ENCODE measurements around the gene COX4I2.

The COX4I2 gene

DNA sequence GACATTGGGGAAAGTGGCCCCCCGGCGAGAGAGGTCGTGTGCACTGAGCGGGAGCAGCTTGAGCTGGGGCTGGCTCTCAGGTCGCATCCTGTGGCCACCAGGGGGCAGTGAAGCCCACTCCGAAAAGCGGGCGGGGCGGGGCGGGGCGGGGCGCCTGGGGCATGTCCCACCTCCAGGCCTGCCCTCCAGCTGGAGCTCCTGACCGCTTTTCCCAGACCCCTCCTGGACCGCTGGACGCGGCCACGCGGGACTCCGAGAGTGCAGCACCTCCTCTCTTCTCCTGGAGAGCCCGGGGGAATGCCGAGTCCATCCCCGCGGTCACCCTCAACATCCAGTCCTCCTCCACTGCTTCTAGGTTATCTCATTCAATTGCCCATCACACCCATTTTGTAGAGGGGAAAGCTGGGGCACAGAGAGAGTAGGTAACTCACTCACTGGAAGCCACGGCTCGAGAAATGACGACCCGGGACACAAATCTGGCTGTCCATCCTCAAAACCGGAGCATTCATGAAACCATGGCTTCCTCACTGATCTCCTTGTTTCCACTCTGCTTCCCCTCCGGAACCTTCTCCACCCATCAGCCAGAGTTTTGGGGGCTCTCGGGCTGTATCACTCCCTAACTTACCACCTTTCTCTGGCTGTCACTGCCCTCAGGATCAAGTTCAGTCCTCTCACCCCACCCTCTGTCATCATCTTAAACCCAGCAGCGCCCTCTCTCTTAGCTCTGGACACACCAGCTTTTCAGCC, 24.1 kb downstream of the COX4I2 start (continued):
- TF ChIP-seq, protein P1, sequence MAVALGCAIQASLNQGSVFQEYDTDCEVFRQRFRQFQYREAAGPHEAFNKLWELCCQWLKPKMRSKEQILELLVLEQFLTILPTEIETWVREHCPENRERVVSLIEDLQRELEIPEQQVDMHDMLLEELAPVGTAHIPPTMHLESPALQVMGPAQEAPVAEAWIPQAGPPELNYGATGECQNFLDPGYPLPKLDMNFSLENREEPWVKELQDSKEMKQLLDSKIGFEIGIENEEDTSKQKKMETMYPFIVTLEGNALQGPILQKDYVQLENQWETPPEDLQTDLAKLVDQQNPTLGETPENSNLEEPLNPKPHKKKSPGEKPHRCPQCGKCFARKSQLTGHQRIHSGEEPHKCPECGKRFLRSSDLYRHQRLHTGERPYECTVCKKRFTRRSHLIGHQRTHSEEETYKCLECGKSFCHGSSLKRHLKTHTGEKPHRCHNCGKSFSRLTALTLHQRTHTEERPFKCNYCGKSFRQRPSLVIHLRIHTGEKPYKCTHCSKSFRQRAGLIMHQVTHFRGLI (tag by site-specific recombination; IDR thresholded peaks at IDR 0.05), result 0 out of 2 replicates have a peak, but pooled peaks have one; percentile 5
- TF ChIP-seq SP7 (tag by site-specific recombination; IDR thresholded peaks at IDR 0.05), result no peak; the same call in 1 of the 2 replicates
- TF ChIP-seq OVOL3 (tag by site-specific recombination; IDR thresholded peaks at IDR 0.05), result no peak
- TF ChIP-seq ZNF335 (tag by site-specific recombination; conservative IDR thresholded peaks at IDR 0.05), result 0 out of 2 replicates have a peak, but pooled peaks have one; percentile 10
- no peak for TF ChIP-seq GLI2 (tag by site-specific recombination; IDR thresholded peaks at IDR 0.05; ENCODE audit: borderline replicate concordance, low read depth)
- TF ChIP-seq KLF8 (tag by site-specific recombination; IDR thresholded peaks at IDR 0.05), result peak; percentile 78
- TF ChIP-seq ZFP69B (tag by site-specific recombination; IDR thresholded peaks at IDR 0.05), result no peak
- no peak for TF ChIP-seq HOXA7 (CRISPR knock-in tag; IDR thresholded peaks at IDR 0.05; ENCODE audit: borderline replicate concordance)
- TF ChIP-seq, protein P2, sequence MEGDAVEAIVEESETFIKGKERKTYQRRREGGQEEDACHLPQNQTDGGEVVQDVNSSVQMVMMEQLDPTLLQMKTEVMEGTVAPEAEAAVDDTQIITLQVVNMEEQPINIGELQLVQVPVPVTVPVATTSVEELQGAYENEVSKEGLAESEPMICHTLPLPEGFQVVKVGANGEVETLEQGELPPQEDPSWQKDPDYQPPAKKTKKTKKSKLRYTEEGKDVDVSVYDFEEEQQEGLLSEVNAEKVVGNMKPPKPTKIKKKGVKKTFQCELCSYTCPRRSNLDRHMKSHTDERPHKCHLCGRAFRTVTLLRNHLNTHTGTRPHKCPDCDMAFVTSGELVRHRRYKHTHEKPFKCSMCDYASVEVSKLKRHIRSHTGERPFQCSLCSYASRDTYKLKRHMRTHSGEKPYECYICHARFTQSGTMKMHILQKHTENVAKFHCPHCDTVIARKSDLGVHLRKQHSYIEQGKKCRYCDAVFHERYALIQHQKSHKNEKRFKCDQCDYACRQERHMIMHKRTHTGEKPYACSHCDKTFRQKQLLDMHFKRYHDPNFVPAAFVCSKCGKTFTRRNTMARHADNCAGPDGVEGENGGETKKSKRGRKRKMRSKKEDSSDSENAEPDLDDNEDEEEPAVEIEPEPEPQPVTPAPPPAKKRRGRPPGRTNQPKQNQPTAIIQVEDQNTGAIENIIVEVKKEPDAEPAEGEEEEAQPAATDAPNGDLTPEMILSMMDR (tag by site-specific recombination; IDR thresholded peaks at IDR 0.05), result peak; percentile 76
- no peak for TF ChIP-seq ZBTB48 (tag by site-specific recombination; IDR thresholded peaks at IDR 0.05)
- TF ChIP-seq GLI4 (tag by site-specific recombination; IDR thresholded peaks at IDR 0.05), result no peak
- TF ChIP-seq ZNF274 (IDR thresholded peaks at IDR 0.05; ENCODE audit: low read length), result no peak
- TF ChIP-seq ZNF274 (tag by site-specific recombination; IDR thresholded peaks at IDR 0.05; ENCODE audit: borderline replicate concordance), result no peak
- no peak for TF ChIP-seq ZNF133 (tag by site-specific recombination; IDR thresholded peaks at IDR 0.05)
- peak; percentile 52; the same call in 1 of the 2 replicates for TF ChIP-seq IKZF3 (tag by site-specific recombination; IDR thresholded peaks at IDR 0.05)
- peak; percentile 77 for TF ChIP-seq GLIS1 (tag by site-specific recombination; IDR thresholded peaks at IDR 0.05)
- no peak for TF ChIP-seq REPIN1 (tag by site-specific recombination; IDR thresholded peaks at IDR 0.05; ENCODE audit: low read depth)
- TF ChIP-seq BCL11A (tag by site-specific recombination; IDR thresholded peaks at IDR 0.05; ENCODE audit: low read depth), result no peak
- TF ChIP-seq, protein P3, sequence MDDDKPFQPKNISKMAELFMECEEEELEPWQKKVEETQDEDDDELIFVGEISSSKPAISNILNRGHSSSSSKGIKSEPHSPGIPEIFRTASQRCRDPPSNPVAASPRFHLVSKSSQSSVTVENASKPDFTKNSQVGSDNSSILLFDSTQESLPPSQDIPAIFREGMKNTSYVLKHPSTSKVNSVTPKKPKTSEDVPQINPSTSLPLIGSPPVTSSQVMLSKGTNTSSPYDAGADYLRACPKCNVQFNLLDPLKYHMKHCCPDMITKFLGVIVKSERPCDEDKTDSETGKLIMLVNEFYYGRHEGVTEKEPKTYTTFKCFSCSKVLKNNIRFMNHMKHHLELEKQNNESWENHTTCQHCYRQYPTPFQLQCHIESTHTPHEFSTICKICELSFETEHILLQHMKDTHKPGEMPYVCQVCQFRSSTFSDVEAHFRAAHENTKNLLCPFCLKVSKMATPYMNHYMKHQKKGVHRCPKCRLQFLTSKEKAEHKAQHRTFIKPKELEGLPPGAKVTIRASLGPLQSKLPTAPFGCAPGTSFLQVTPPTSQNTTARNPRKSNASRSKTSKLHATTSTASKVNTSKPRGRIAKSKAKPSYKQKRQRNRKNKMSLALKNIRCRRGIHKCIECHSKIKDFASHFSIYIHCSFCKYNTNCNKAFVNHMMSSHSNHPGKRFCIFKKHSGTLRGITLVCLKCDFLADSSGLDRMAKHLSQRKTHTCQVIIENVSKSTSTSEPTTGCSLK (tag by site-specific recombination; IDR thresholded peaks at IDR 0.05), result no peak
- no peak for TF ChIP-seq ZNF548 (tag by site-specific recombination; IDR thresholded peaks at IDR 0.05)
- TF ChIP-seq ZNF664 (tag by site-specific recombination; IDR thresholded peaks at IDR 0.05), result peak; percentile 29; the same call in 1 of the 2 replicates
- peak; percentile 79 for TF ChIP-seq SP3 (tag by site-specific recombination; IDR thresholded peaks at IDR 0.05)
- TF ChIP-seq, protein P4, sequence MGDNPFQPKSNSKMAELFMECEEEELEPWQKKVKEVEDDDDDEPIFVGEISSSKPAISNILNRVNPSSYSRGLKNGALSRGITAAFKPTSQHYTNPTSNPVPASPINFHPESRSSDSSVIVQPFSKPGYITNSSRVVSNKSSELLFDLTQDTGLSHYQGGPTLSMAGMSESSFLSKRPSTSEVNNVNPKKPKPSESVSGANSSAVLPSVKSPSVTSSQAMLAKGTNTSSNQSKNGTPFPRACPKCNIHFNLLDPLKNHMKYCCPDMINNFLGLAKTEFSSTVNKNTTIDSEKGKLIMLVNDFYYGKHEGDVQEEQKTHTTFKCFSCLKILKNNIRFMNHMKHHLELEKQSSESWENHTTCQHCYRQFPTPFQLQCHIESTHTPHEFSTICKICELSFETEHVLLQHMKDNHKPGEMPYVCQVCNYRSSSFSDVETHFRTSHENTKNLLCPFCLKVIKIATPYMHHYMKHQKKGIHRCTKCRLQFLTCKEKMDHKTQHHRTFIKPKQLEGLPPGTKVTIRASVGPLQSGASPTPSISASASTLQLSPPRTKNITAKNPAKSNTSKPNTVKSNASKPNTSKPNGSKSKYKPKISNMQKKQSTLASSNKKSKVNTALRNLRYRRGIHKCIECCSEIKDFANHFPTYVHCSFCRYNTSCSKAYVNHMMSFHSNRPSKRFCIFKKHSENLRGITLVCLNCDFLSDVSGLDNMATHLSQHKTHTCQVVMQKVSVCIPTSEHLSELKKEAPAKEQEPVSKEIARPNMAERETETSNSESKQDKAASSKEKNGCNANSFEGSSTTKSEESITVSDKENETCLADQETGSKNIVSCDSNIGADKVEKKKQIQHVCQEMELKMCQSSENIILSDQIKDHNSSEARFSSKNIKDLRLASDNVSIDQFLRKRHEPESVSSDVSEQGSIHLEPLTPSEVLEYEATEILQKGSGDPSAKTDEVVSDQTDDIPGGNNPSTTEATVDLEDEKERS (tag by site-specific recombination; IDR thresholded peaks at IDR 0.05), result no peak
- peak; percentile 28; the same call in 1 of the 2 replicates for TF ChIP-seq ZNF394 (tag by site-specific recombination; IDR thresholded peaks at IDR 0.05; ENCODE audit: borderline replicate concordance)
- TF ChIP-seq, protein P5, sequence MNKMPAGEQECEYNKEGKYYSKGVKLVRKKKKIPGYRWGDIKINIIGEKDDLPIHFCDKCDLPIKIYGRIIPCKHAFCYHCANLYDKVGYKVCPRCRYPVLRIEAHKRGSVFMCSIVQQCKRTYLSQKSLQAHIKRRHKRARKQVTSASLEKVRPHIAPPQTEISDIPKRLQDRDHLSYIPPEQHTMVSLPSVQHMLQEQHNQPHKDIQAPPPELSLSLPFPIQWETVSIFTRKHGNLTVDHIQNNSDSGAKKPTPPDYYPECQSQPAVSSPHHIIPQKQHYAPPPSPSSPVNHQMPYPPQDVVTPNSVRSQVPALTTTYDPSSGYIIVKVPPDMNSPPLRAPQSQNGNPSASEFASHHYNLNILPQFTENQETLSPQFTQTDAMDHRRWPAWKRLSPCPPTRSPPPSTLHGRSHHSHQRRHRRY (tag by site-specific recombination; IDR thresholded peaks at IDR 0.05), result no peak
- TF ChIP-seq, protein P6, sequence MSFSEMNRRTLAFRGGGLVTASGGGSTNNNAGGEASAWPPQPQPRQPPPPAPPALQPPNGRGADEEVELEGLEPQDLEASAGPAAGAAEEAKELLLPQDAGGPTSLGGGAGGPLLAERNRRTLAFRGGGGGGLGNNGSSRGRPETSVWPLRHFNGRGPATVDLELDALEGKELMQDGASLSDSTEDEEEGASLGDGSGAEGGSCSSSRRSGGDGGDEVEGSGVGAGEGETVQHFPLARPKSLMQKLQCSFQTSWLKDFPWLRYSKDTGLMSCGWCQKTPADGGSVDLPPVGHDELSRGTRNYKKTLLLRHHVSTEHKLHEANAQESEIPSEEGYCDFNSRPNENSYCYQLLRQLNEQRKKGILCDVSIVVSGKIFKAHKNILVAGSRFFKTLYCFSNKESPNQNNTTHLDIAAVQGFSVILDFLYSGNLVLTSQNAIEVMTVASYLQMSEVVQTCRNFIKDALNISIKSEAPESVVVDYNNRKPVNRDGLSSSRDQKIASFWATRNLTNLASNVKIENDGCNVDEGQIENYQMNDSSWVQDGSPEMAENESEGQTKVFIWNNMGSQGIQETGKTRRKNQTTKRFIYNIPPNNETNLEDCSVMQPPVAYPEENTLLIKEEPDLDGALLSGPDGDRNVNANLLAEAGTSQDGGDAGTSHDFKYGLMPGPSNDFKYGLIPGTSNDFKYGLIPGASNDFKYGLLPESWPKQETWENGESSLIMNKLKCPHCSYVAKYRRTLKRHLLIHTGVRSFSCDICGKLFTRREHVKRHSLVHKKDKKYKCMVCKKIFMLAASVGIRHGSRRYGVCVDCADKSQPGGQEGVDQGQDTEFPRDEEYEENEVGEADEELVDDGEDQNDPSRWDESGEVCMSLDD (tag by site-specific recombination; IDR thresholded peaks at IDR 0.05), result no peak
- TF ChIP-seq GLIS2 (tag by site-specific recombination; IDR thresholded peaks at IDR 0.05), result peak; percentile 82
- TF ChIP-seq ZNF324 (tag by site-specific recombination; IDR thresholded peaks at IDR 0.05), result no peak
